ENCODE data around the gene GALNTL6.

Gene GALNTL6

GRCh38 chr4:171857302-171858012, 44.3 kb downstream of the GALNTL6 start:
- H3K36me3 ChIP-seq (ENCODE audit: low read length): no peaks in the 10 kb centered on the region
- no peaks in the 10 kb centered on the region for H3K9me2 ChIP-seq (replicated peaks; ENCODE audit: insufficient read depth, low read length)
- no peaks in the 10 kb centered on the region for H3K79me2 ChIP-seq (ENCODE audit: insufficient read depth, low read length)
- TF ChIP-seq CTCF (IDR thresholded peaks at IDR 0.05; ENCODE audit: insufficient read depth, low read length, poor library complexity, severe bottlenecking): no peak
- TF ChIP-seq EZH2phosphoT487 (conservative IDR thresholded peaks at IDR 0.05; ENCODE audit: low read length): no peak
- H3F3A ChIP-seq (ENCODE audit: insufficient read depth): no peaks in the 10 kb centered on the region
- H3K9ac ChIP-seq (ENCODE audit: low read length): no peak overlapping the region
- H3K4me3 ChIP-seq (ENCODE audit: insufficient read depth, low read length, poor library complexity, severe bottlenecking): no peak overlapping the region
- H4K20me1 ChIP-seq (ENCODE audit: low read depth, low read length): no peaks in the 10 kb centered on the region
- H3K9me3 ChIP-seq (ENCODE audit: insufficient read depth, low read length): no peaks in the 10 kb centered on the region
- H2AFZ ChIP-seq (ENCODE audit: low read depth, low read length, severe bottlenecking): no peak overlapping the region
- no peak overlapping the region for H3K27ac ChIP-seq (ENCODE audit: low read depth, low read length)
- H3K4me2 ChIP-seq (ENCODE audit: low read depth, low read length, poor library complexity, severe bottlenecking): no peak overlapping the region
- no peaks in the 10 kb centered on the region for H3K27me3 ChIP-seq (ENCODE audit: low read length)

GRCh38 chr4:171875291-171875690, 62.1 kb downstream of the GALNTL6 start:
- no peak overlapping the region for H3K4me2 ChIP-seq (ENCODE audit: low read depth, low read length, poor library complexity, severe bottlenecking)
- H3K4me3 ChIP-seq (ENCODE audit: insufficient read depth, low read length, poor library complexity, severe bottlenecking): no peak overlapping the region
- no peaks in the 10 kb centered on the region for H3K36me3 ChIP-seq (ENCODE audit: low read length)
- no peaks in the 10 kb centered on the region for H3F3A ChIP-seq (ENCODE audit: insufficient read depth)
- no peak overlapping the region for H3K9ac ChIP-seq (ENCODE audit: low read length)
- H3K9me2 ChIP-seq (replicated peaks; ENCODE audit: insufficient read depth, low read length): no peaks in the 10 kb centered on the region
- no peak for TF ChIP-seq EZH2phosphoT487 (conservative IDR thresholded peaks at IDR 0.05; ENCODE audit: low read length)
- no peak overlapping the region for H2AFZ ChIP-seq (ENCODE audit: low read depth, low read length, severe bottlenecking)
- no peaks in the 10 kb centered on the region for H3K27me3 ChIP-seq (ENCODE audit: low read length)
- H3K79me2 ChIP-seq (ENCODE audit: insufficient read depth, low read length): no peaks in the 10 kb centered on the region
- no peaks in the 10 kb centered on the region for H3K9me3 ChIP-seq (ENCODE audit: insufficient read depth, low read length)
- no peak overlapping the region for H3K27ac ChIP-seq (ENCODE audit: low read depth, low read length)
- H4K20me1 ChIP-seq (ENCODE audit: low read depth, low read length): no peaks in the 10 kb centered on the region

- no peak overlapping the region for H3K4me2 ChIP-seq (ENCODE audit: low read depth, low read length, poor library complexity, severe bottlenecking)
- H3K9ac ChIP-seq (ENCODE audit: low read length): no peak overlapping the region
- no peak for TF ChIP-seq CTCF (IDR thresholded peaks at IDR 0.05; ENCODE audit: insufficient read depth, low read length, poor library complexity, severe bottlenecking)
- no peak for TF ChIP-seq EZH2phosphoT487 (conservative IDR thresholded peaks at IDR 0.05; ENCODE audit: low read length)
- H3K27me3 ChIP-seq (ENCODE audit: low read length): no peaks in the 10 kb centered on the region
- no peaks in the 10 kb centered on the region for H3F3A ChIP-seq (ENCODE audit: insufficient read depth)
- no peak overlapping the region for H3K4me3 ChIP-seq (ENCODE audit: insufficient read depth, low read length, poor library complexity, severe bottlenecking)
- no peaks in the 10 kb centered on the region for H3K36me3 ChIP-seq (ENCODE audit: low read length)
- no peaks in the 10 kb centered on the region for H4K20me1 ChIP-seq (ENCODE audit: low read depth, low read length)
- H3K9me3 ChIP-seq (ENCODE audit: insufficient read depth, low read length): no peaks in the 10 kb centered on the region
- H2AFZ ChIP-seq (ENCODE audit: low read depth, low read length, severe bottlenecking): no peak overlapping the region
- H3K9me2 ChIP-seq (replicated peaks; ENCODE audit: insufficient read depth, low read length): no peaks in the 10 kb centered on the region
- H3K79me2 ChIP-seq (ENCODE audit: insufficient read depth, low read length): no peaks in the 10 kb centered on the region
- H3K27ac ChIP-seq (ENCODE audit: low read depth, low read length): no peak overlapping the region
These were observed 63.4 kb downstream of the GALNTL6 start for GRCh38 chr4:171876636-171877035.

- Histone ChIP-seq H3K4me2 (ENCODE audit: low read depth, low read length, poor library complexity, severe bottlenecking) (no peak overlapping the region), H3K9me2 (replicated peaks; ENCODE audit: insufficient read depth, low read length) (no peaks in the 10 kb centered on the region), H3K4me3 (ENCODE audit: insufficient read depth, low read length, poor library complexity, severe bottlenecking) (no peak overlapping the region), H3K36me3 (ENCODE audit: low read length) (no peaks in the 10 kb centered on the region), H3K27ac (ENCODE audit: low read depth, low read length) (no peak overlapping the region), H3K27me3 (ENCODE audit: low read length) (no peaks in the 10 kb centered on the region), H3F3A (ENCODE audit: insufficient read depth) (no peaks in the 10 kb centered on the region), H4K20me1 (ENCODE audit: low read depth, low read length) (no peaks in the 10 kb centered on the region), H3K79me2 (ENCODE audit: insufficient read depth, low read length) (no peaks in the 10 kb centered on the region), H3K9me3 (ENCODE audit: insufficient read depth, low read length) (no peaks in the 10 kb centered on the region), H3K9ac (ENCODE audit: low read length) (no peak overlapping the region), H2AFZ (ENCODE audit: low read depth, low read length, severe bottlenecking) (no peak overlapping the region)
- TF ChIP-seq CTCF (IDR thresholded peaks at IDR 0.05; ENCODE audit: insufficient read depth, low read length, poor library complexity, severe bottlenecking) (no peak), EZH2phosphoT487 (conservative IDR thresholded peaks at IDR 0.05; ENCODE audit: low read length) (no peak)
These were observed 66.9 kb downstream of the GALNTL6 start for GRCh38 chr4:171880136-171880535.
